Duodenal mucosa (tissue), 2 donors: Measurements from ENCODE around the gene PCK1.
"Not testable (repeated sequence)": the region's sequence is repeated elsewhere in the genome, so short reads cannot be mapped to it uniquely, and the experiment has no call there.

Experiments
- H3K27ac ChIP-seq: one replicate; pipeline ENCODE4 v1.7.0; 2013; ENCODE audit warnings: low read depth, low read length
- H3K27me3 ChIP-seq, 2 donors: one replicate each; pipeline ENCODE4 v1.7.0; 2013; ENCODE audit warnings: low read length in 2 of 2, control low read depth in 1 of 2; ENCODE audit not compliant: insufficient read depth in 2 of 2, control insufficient read depth in 1 of 2
- H3K36me3 ChIP-seq, 2 donors: one replicate each; pipeline ENCODE4 v1.7.0; 2013; ENCODE audit warnings: low read length in 2 of 2, control low read depth in 1 of 2; ENCODE audit not compliant: insufficient read depth in 2 of 2, control insufficient read depth in 1 of 2
- H3K4me1 ChIP-seq, 2 donors: one replicate each; pipeline ENCODE4 v1.7.0; 2013; ENCODE audit warnings: low read length in 2 of 2, control low read depth in 1 of 2; ENCODE audit not compliant: insufficient read depth in 2 of 2, control insufficient read depth in 1 of 2
- H3K4me3 ChIP-seq, 2 donors: one replicate each; pipeline ENCODE4 v1.7.0; 2013; ENCODE audit warnings: low read length in 2 of 2, low read depth in 1 of 2
- H3K9ac ChIP-seq, 2 donors: one replicate each; pipeline ENCODE4 v1.7.0; 2013; ENCODE audit warnings: low read length in 2 of 2, low read depth in 1 of 2
- H3K9me3 ChIP-seq, 2 donors: one replicate each; pipeline ENCODE4 v1.7.0; 2013; ENCODE audit warnings: low read length in 2 of 2, control low read depth in 1 of 2; ENCODE audit not compliant: control insufficient read depth in 1 of 2

PCK1 gene

DNA sequence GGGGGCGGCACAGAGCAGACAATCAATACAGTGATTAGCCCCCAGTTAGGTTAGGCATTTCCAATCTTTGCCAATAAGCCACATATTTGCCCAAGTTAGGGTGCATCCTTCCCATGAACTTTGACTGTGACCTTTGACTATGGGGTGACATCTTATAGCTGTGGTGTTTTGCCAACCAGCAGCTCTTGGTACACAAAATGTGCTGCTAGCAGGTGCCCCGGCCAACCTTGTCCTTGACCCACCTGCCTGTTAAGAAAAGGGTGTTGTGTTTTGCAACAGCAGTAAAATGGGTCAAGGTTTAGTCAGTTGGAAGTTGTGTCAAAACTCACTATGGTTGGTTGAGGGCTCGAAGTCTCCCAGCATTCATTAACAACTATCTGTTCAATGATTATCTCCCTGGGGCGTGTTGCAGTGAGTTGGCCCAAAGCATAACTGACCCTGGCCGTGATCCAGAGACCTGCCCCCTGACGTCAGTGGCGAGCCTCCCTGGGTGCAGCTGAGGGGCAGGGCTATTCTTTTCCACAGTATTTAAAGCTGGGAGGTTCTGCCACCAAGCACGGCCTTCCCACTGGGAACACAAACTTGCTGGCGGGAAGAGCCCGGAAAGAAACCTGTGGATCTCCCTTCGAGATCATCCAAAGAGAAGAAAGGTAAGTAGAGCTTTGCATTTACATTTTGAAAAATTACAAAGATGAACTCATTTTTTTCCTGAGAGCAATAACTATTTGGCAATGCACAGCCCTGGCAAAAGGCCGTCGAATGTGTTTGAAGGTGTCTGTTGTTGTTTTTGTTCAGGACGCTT, at the start of gene PCK1:
PCK1 (plus strand) TSS at position 557 of the 802 bp plus-strand sequence. CDS start 302 bp downstream, outside the sequence.
- H3K36me3 ChIP-seq: peaks cover 34 to 41% of the 10 kb centered on the region in 2 donors
- peak within 1 kb of the TSS; percentile 73 to 82 for H3K9ac ChIP-seq
- H3K27me3 ChIP-seq: no peaks in the 10 kb centered on the region
- H3K4me1 ChIP-seq: peaks cover 31 to 34% of the 10 kb centered on the region in 2 donors
- no peaks in the 10 kb centered on the region for H3K9me3 ChIP-seq
- H3K27ac ChIP-seq: peak within 1 kb of the TSS; percentile 83
- H3K4me3 ChIP-seq: peak within 1 kb of the TSS; percentile 74 to 76

DNA sequence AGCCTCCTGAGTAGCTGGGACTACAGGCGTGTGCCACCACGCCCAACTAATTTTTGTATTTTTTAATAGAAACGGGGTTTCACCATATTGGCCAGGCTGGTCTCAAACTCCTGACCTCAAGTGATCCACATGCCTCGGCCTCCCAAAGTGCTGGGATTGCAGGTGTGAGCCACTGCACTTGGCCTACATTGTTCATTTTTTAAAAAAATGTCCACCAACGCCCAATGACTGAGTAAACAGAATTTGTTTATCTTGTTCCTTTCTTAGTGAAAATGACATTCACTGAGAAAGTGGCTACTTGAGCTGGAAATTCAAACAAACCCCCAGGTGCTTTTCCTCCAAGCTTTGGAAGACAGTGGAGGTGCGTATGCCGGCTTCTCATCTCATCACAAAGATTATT, 49.2 kb upstream of the PCK1 start:
- H3K4me1 ChIP-seq, H3K9ac ChIP-seq, H3K36me3 ChIP-seq, H3K27ac ChIP-seq, H3K4me3 ChIP-seq, H3K27me3 ChIP-seq, H3K9me3 ChIP-seq: not testable (repeated sequence)

DNA sequence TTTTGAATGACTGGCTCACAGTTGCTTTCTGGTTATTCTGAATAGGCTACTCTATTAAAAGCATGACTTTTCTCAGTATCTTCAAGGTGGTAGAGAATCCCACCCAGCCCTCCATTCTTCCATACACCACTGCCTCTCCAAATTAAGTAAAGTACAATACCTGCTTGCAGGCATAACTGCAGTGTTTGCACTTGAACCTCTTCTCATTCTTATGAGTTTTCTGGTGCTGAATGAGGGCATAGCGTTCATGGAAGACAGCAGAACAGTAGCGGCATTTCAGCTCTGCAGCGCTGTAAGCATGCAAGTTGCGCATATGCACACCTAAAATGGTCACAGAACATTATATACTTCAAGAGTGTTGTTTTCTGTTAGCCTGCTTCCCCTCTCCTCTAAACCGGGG, 48.5 kb upstream of the PCK1 start:
- Histone ChIP-seq H3K4me1 (peaks cover 3 to 8% of the 10 kb centered on the region in 2 donors), H3K9ac (no peak overlapping the region), H3K27ac (no peak overlapping the region), H3K4me3 (no peak overlapping the region), H3K27me3 (no peaks in the 10 kb centered on the region), H3K9me3 (no peaks in the 10 kb centered on the region), H3K36me3 (no peaks in the 10 kb centered on the region)

DNA sequence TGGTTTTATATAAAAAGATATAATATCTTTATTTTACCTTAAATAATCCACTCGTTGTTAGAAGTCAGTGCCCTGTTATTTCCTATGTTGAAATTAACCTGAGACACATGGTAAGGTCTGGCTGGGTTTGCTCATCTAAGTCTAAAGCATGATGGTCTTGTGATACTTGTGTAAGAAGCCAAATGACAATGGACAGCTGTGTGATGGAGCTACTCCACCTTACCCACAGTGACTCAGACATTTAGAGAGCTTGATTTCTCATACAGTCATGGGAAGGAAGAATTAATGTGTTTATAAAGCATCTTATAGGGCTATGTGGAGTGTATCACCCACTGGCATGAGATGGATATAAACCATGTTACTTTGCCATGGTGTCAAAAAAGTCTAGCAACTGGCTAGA, 47.7 kb upstream of the PCK1 start:
- Histone ChIP-seq H3K27ac (no peak overlapping the region), H3K9me3 (no peaks in the 10 kb centered on the region), H3K4me1 (peaks cover 3 to 8% of the 10 kb centered on the region in 2 donors), H3K36me3 (no peaks in the 10 kb centered on the region), H3K9ac (no peak overlapping the region), H3K4me3 (no peak overlapping the region), H3K27me3 (no peaks in the 10 kb centered on the region)

DNA sequence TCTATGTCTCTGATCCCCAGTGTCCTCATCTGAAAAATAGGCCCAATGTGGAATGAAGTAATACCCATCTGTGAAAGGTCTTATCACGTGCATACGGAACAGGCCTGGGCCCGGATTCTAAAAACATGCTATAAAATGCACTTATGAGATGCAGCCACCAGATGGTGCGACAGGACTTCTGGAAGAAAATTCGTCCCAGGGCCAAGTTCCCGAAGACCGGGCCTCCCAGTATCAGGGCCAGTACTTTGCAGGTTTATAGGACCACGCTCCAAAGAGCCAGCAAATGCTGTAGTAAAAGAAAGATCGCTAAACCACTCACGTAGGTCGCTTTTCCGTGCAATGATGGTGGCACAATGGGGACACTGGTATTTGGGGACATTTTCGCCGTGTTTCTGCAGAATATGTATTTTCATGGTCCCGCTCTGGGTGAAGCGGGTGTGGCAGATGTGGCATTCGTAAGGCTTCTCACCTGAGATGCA, 46.6 kb upstream of the PCK1 start:
- no peaks in the 10 kb centered on the region for H3K27me3 ChIP-seq
- H3K4me3 ChIP-seq: no peak overlapping the region
- peaks cover 3 to 8% of the 10 kb centered on the region in 2 donors for H3K4me1 ChIP-seq
- no peak overlapping the region for H3K27ac ChIP-seq
- no peak overlapping the region for H3K9ac ChIP-seq
- H3K36me3 ChIP-seq: no peaks in the 10 kb centered on the region
- no peaks in the 10 kb centered on the region for H3K9me3 ChIP-seq

DNA sequence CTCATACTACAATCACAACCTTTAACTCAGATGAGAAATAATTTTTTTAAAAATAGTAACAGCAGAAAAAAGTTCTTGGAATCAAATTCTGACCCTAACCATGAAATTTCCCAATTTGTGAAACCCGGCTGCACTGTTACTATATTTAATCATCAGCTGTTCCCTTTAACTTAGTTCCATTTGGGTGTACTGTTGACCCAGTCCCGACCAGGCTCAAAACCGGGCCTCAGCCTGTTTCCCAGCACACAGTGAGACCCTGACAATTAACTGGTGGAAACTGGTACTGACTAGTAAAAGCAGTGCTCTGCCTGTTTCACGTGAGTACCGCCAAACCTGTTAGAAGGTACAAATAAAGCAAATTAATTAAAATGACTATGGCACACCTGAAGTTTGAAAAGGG, 43.0 kb upstream of the PCK1 start:
- no peaks in the 10 kb centered on the region for H3K9me3 ChIP-seq
- no peak overlapping the region for H3K4me3 ChIP-seq
- H3K4me1 ChIP-seq: peaks cover 3 to 8% of the 10 kb centered on the region in 2 donors
- H3K36me3 ChIP-seq: no peaks in the 10 kb centered on the region
- H3K27ac ChIP-seq: no peak overlapping the region
- H3K9ac ChIP-seq: no peak overlapping the region
- H3K27me3 ChIP-seq: no peaks in the 10 kb centered on the region

DNA sequence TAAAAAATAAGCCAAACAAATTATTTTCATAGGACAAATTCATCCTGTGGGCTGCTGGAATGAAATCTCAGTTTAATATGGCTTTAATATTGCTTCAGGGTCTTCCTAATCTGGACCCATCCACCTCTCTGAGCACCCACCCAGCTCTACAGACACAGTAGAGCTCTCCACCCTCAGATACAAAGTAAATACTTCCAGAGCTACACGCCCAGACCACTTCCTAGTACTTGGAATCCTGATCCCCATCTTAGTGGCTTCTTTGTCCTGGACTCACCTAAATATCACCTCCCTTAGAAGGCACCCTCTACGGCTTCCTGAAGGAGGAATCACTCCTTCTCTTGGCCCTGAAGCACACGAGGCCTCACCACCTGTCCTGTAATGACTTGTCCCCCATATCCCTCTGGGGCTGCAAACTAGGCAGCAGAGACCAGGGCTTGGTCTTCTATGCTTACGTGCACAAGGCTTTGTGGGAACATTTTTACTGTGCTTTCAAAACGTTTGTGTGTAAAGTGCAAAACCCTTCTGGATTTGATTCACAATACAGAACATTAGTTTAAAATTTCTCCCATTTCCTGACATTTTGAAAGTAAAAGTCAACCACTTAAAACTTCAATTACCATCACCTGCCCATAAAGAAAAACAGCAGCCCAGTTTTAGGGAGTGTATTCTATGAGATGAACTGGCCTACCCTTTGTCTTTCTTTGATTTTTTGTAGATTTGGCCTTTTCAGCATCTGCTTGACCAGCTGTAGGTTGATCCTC, 38.4 kb upstream of the PCK1 start:
- Histone ChIP-seq H3K4me3 (no peak overlapping the region), H3K9me3 (no peaks in the 10 kb centered on the region), H3K27ac (no peak overlapping the region), H3K36me3 (no peaks in the 10 kb centered on the region), H3K9ac (no peak overlapping the region), H3K27me3 (no peaks in the 10 kb centered on the region), H3K4me1 (no peaks in the 10 kb centered on the region)

DNA sequence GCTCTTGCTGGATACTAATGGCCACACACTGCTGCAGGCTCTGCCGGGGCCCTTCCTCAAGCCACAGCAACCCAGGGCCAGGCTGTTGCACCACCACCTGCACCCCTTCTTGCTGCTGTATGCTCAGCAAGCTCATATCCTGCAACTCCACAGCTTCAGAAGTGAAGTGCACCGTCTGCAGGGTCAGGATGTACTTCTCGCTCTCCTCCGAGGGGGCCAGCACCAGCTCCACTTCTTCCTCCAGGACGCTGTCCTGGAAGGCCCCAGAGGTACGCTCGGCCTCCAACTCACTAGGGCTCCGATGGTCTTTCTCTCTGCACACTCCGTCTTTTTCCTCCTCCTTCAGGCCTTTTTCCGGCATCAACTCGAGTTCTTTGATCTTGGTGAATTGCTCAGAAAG, 37.1 kb upstream of the PCK1 start:
- no peaks in the 10 kb centered on the region for H3K36me3 ChIP-seq
- H3K27me3 ChIP-seq: no peaks in the 10 kb centered on the region
- no peak overlapping the region for H3K27ac ChIP-seq
- no peaks in the 10 kb centered on the region for H3K9me3 ChIP-seq
- no peaks in the 10 kb centered on the region for H3K4me1 ChIP-seq
- no peak overlapping the region for H3K9ac ChIP-seq
- H3K4me3 ChIP-seq: no peak overlapping the region

DNA sequence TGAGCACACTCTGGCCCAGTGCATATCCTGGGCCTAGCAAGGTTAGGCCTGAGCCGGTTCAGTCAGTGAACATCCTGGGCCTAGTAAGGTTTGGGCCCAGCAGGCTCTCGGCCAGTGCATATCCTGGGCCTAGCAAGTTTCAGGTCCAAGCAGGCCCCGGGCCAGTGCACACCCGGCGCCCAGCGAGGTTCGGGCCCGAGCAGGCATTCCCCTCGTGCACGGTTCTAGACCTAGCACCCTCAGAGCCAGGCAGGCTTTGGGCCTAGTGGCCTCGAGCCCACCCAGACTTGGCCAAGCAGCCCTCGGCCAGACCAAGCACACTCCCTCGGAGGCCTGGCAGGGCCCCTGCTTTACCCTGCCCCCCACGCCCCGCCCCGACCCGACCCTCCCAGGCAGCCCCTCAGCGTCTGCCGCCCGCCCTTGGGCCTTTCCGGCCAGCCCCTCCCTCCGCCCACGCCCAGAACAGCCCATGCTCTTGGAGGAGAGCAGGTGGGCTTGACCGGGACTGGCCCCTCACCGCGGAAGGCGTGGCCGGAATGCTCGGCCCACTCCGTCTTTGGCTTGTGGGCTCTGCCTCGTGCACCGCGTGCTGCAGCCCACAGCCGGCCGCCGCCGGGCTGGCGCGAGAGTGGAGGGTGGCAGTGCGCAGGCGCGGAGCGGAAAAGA, 36.3 kb upstream of the PCK1 start, which contains the start of gene CTCFL:
CTCFL (minus strand) TSS at position 630 of the 666 bp plus-strand sequence. CDS start 935 bp downstream, outside the sequence.
- Histone ChIP-seq H3K9me3 (no peaks in the 10 kb centered on the region), H3K9ac (no peak within 1 kb of the TSS), H3K4me3 (no peak within 1 kb of the TSS), H3K27me3 (no peaks in the 10 kb centered on the region), H3K4me1 (no peaks in the 10 kb centered on the region), H3K36me3 (no peaks in the 10 kb centered on the region), H3K27ac (no peak within 1 kb of the TSS)
